ENCODE data around the gene PCDHA2.
"Not testable (repeated sequence)": the region's sequence is repeated elsewhere in the genome, so short reads cannot be mapped to it uniquely, and the experiment has no call there.

The PCDHA2 gene

GRCh38 chr5:140808889-140809291 is 14.2 kb downstream of the PCDHA2 start:
- in situ Hi-C loops (cut with MboI; ENCODE audit: low sequenced_read_pairs), result no loop called here

GRCh38 chr5:140821375-140822280 is 27.0 kb downstream of the PCDHA2 start, which contains the start of gene PCDHA5:
Gene PCDHA5, plus strand, starts transcription at chr5:140821613.
- in situ Hi-C loops (cut with MboI; ENCODE audit: low sequenced_read_pairs), result no loop called here

GRCh38 chr5:140822281-140822629 is 27.6 kb downstream of the PCDHA2 start:
- in situ Hi-C loops (cut with MboI; ENCODE audit: low sequenced_read_pairs), result no loop called here

- in situ Hi-C loops (cut with MboI; ENCODE audit: low sequenced_read_pairs), result not testable (repeated sequence)
Measured at GRCh38 chr5:140822969-140823368, 28.3 kb downstream of the PCDHA2 start.

GRCh38 chr5:140823475-140823874 is 28.8 kb downstream of the PCDHA2 start:
- in situ Hi-C loops (cut with MboI; ENCODE audit: low sequenced_read_pairs), result no loop called here

- in situ Hi-C loops (cut with MboI; ENCODE audit: low sequenced_read_pairs), result no loop called here
Measured at GRCh38 chr5:140827704-140828361, 33.2 kb downstream of the PCDHA2 start, which contains the start of gene PCDHA6. Gene PCDHA6, plus strand, starts transcription at chr5:140827960. Its CDS starts 132 bp downstream, at chr5:140828092.

GRCh38 chr5:140828362-140828737 is 33.7 kb downstream of the PCDHA2 start:
- in situ Hi-C loops (cut with MboI; ENCODE audit: low sequenced_read_pairs), result no loop called here

GRCh38 chr5:140829511-140830501 is 35.2 kb downstream of the PCDHA2 start:
- in situ Hi-C loops (cut with MboI; ENCODE audit: low sequenced_read_pairs), result not testable (repeated sequence)

GRCh38 chr5:140833993-140834392 is 39.3 kb downstream of the PCDHA2 start, which contains the start of gene PCDHA7:
Gene PCDHA7, plus strand, starts transcription at chr5:140834269. Its CDS starts 115 bp downstream, at chr5:140834384.
- in situ Hi-C loops (cut with MboI; ENCODE audit: low sequenced_read_pairs), result no loop called here

- in situ Hi-C loops (cut with MboI; ENCODE audit: low sequenced_read_pairs), result not testable (repeated sequence)
Measured at GRCh38 chr5:140834439-140835008, 39.9 kb downstream of the PCDHA2 start.

GRCh38 chr5:140835622-140836510 is 41.2 kb downstream of the PCDHA2 start:
- in situ Hi-C loops (cut with MboI; ENCODE audit: low sequenced_read_pairs), result no loop called here

GRCh38 chr5:140840978-140841962 is 46.6 kb downstream of the PCDHA2 start, which contains the start of gene PCDHA8:
Gene PCDHA8, plus strand, starts transcription at chr5:140841187. Its CDS starts 135 bp downstream, at chr5:140841322.
- in situ Hi-C loops (cut with MboI; ENCODE audit: low sequenced_read_pairs), result no loop called here

- in situ Hi-C loops (cut with MboI; ENCODE audit: low sequenced_read_pairs), result no loop called here
Measured at GRCh38 chr5:140842798-140843733, 48.4 kb downstream of the PCDHA2 start.

Data from HL-60/S4 treated with phorbol 12-myristate 13-acetate at 8.2 ng/mL for 4 days and 3 days (cell line).